K562 (cell line): ENCODE measurements around the gene ENO2. TPM values are rescaled to one million over a fixed set of nuclear protein-coding genes. Genes with fewer than 3 reads are reported as not detected.

Experiments used
- BCOR ChIP-seq: fragments of 450-650 bp; IDR thresholded peaks from 2 replicates; pipeline ENCODE4 v1.6.1; 2016
- GATAD2B ChIP-seq: fragments of 450-650 bp; IDR thresholded peaks from 2 replicates; pipeline ENCODE4 v1.6.1; 2017; ENCODE audit warnings: mild to moderate bottlenecking, borderline replicate concordance
- HSF4 ChIP-seq: fragments of 250-450 bp; sonication (Bioruptor Pico); IDR thresholded peaks from 2 replicates; pipeline ENCODE4 v2.1.2; 2022; ENCODE audit warnings: mild to moderate bottlenecking, moderate library complexity, borderline replicate concordance
- JUN ChIP-seq, 2 experiments: sonication (generic) in 1 of 2; formaldehyde crosslinking in 1 of 2; IDR thresholded peaks; 2 replicates each; pipeline versions ENCODE4 v1.6.1 to v1.8.0; 2012 to 2022; ENCODE audit warnings: borderline replicate concordance in 2 of 2, mild to moderate bottlenecking in 2 of 2, improper control_type of control experiment in 1 of 2, low read depth in 1 of 2, low read length in 1 of 2, missing genetic modification reagents in 1 of 2
- NR1H2 ChIP-seq: sonication (generic); formaldehyde crosslinking; IDR thresholded peaks from 2 replicates; pipeline ENCODE4 v1.4.0; 2020; ENCODE audit warnings: mild to moderate bottlenecking, missing genetic modification reagents
- OTX1 ChIP-seq: fragments of 450-650 bp; formaldehyde crosslinking; IDR thresholded peaks from 2 replicates; pipeline ENCODE4 v1.4.0; 2022; ENCODE audit warnings: mild to moderate bottlenecking
- PML ChIP-seq: IDR thresholded peaks from 2 replicates; pipeline ENCODE4 v1.6.1; 2012; ENCODE audit warnings: low read length, inconsistent platforms
- ZBTB7A ChIP-seq: IDR thresholded peaks from 2 replicates; pipeline ENCODE4 v1.6.1; 2011; ENCODE audit warnings: low read depth, mild to moderate bottlenecking, low read length, moderate library complexity, borderline replicate concordance; ENCODE audit not compliant: control insufficient read depth
- ZNF76 ChIP-seq: fragments of 250-450 bp; sonication (Bioruptor Pico); IDR thresholded peaks from 2 replicates; pipeline ENCODE4 v1.4.0; 2020; ENCODE audit warnings: mild to moderate bottlenecking, moderate library complexity, borderline replicate concordance
- polyA plus RNA-seq, 8 experiments: library from polyadenylated mRNA; depleted of rRNA in 4 of 8; stranded (reverse) in 5 of 8; unstranded in 3 of 8; fragments of >200 nt; fragmentation: Nextera tagmentation in 2 of 8; fragmentation: Illumina TruSeq in 1 of 8; extraction: Ambion mirVana in 2 of 8; extraction: Trizol in 1 of 8; gene quantifications; 2 replicates each; pipeline versions ENCODE4 v1.2.1 to v1.2.3, GENCODE V29; 2011 to 2014; ENCODE audit warnings: inconsistent platforms in 1 of 8, missing spikeins in 1 of 8
- total RNA-seq, 7 experiments: library from RNA; depleted of rRNA in 6 of 7; stranded (reverse); fragments of >200 nt in 6 of 7; fragmentation: Illumina TruSeq in 2 of 7; extraction: Trizol in 2 of 7; gene quantifications; 2 replicates each; pipeline versions ENCODE4 v1.2.1 to v1.2.3, GENCODE V29; 2011 to 2021; ENCODE audit warnings: low replicate concordance in 1 of 7
- TF ChIP-seq, protein P1 (sequence below): fragments of 450-650 bp; IDR thresholded peaks from 2 replicates; pipeline ENCODE4 v1.6.1; 2016; ENCODE audit warnings: mild to moderate bottlenecking, moderate library complexity
- TF ChIP-seq, protein P2 (sequence below): fragments of 200-800 bp; sonication (Bioruptor generic); IDR thresholded peaks from 2 replicates; pipeline ENCODE4 v1.6.1; 2017; ENCODE audit warnings: missing genetic modification characterization, missing compliant biosample characterization

Gene ENO2
- total and polyA plus RNA-seq, 9 of the 15 experiments (the other 6 are each of a cell fraction or from before 2014, with no cell fraction given), result 10.9 to 43.3 (median 21.0) TPM

DNA sequence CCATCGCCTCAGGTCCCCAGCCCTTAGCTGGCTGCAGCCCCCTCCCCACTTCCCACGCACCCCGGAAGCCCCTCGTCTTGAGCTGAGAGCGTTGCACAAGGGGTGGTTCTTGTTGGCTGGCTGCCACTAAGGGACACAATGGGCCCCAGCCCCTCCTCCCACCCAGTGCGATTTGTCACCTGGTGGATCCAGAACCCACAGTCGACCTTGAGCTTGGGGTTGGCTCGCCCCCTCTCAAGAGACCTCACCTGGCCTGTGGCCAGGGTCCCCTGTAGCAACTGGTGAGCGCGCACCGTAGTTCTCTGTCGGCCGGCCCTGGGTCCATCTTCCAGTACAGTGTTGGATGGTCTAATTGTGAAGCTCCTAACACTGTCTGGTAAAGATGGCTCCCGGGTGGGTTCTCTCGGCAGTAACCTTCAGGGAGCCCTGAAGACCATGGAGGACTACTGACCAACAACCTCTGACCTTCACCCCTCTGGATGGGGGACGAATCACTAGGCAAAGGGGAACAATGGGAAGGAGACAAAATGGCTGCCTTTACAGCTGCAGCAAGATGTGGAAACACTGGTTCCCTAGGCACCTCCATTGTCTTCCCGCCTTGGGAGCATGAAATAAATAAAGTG, 49.5 kb downstream of the ENO2 start (continued):
- TF ChIP-seq, protein P1, sequence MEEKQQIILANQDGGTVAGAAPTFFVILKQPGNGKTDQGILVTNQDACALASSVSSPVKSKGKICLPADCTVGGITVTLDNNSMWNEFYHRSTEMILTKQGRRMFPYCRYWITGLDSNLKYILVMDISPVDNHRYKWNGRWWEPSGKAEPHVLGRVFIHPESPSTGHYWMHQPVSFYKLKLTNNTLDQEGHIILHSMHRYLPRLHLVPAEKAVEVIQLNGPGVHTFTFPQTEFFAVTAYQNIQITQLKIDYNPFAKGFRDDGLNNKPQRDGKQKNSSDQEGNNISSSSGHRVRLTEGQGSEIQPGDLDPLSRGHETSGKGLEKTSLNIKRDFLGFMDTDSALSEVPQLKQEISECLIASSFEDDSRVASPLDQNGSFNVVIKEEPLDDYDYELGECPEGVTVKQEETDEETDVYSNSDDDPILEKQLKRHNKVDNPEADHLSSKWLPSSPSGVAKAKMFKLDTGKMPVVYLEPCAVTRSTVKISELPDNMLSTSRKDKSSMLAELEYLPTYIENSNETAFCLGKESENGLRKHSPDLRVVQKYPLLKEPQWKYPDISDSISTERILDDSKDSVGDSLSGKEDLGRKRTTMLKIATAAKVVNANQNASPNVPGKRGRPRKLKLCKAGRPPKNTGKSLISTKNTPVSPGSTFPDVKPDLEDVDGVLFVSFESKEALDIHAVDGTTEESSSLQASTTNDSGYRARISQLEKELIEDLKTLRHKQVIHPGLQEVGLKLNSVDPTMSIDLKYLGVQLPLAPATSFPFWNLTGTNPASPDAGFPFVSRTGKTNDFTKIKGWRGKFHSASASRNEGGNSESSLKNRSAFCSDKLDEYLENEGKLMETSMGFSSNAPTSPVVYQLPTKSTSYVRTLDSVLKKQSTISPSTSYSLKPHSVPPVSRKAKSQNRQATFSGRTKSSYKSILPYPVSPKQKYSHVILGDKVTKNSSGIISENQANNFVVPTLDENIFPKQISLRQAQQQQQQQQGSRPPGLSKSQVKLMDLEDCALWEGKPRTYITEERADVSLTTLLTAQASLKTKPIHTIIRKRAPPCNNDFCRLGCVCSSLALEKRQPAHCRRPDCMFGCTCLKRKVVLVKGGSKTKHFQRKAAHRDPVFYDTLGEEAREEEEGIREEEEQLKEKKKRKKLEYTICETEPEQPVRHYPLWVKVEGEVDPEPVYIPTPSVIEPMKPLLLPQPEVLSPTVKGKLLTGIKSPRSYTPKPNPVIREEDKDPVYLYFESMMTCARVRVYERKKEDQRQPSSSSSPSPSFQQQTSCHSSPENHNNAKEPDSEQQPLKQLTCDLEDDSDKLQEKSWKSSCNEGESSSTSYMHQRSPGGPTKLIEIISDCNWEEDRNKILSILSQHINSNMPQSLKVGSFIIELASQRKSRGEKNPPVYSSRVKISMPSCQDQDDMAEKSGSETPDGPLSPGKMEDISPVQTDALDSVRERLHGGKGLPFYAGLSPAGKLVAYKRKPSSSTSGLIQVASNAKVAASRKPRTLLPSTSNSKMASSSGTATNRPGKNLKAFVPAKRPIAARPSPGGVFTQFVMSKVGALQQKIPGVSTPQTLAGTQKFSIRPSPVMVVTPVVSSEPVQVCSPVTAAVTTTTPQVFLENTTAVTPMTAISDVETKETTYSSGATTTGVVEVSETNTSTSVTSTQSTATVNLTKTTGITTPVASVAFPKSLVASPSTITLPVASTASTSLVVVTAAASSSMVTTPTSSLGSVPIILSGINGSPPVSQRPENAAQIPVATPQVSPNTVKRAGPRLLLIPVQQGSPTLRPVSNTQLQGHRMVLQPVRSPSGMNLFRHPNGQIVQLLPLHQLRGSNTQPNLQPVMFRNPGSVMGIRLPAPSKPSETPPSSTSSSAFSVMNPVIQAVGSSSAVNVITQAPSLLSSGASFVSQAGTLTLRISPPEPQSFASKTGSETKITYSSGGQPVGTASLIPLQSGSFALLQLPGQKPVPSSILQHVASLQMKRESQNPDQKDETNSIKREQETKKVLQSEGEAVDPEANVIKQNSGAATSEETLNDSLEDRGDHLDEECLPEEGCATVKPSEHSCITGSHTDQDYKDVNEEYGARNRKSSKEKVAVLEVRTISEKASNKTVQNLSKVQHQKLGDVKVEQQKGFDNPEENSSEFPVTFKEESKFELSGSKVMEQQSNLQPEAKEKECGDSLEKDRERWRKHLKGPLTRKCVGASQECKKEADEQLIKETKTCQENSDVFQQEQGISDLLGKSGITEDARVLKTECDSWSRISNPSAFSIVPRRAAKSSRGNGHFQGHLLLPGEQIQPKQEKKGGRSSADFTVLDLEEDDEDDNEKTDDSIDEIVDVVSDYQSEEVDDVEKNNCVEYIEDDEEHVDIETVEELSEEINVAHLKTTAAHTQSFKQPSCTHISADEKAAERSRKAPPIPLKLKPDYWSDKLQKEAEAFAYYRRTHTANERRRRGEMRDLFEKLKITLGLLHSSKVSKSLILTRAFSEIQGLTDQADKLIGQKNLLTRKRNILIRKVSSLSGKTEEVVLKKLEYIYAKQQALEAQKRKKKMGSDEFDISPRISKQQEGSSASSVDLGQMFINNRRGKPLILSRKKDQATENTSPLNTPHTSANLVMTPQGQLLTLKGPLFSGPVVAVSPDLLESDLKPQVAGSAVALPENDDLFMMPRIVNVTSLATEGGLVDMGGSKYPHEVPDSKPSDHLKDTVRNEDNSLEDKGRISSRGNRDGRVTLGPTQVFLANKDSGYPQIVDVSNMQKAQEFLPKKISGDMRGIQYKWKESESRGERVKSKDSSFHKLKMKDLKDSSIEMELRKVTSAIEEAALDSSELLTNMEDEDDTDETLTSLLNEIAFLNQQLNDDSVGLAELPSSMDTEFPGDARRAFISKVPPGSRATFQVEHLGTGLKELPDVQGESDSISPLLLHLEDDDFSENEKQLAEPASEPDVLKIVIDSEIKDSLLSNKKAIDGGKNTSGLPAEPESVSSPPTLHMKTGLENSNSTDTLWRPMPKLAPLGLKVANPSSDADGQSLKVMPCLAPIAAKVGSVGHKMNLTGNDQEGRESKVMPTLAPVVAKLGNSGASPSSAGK, result no peak
- no peak for TF ChIP-seq OTX1
- no peak for TF ChIP-seq JUN (IDR thresholded peaks at IDR 0.05; ENCODE audit: borderline replicate concordance, low read depth, low read length)
- no peak for TF ChIP-seq JUN (CRISPR knock-in tag; IDR thresholded peaks at IDR 0.05; ENCODE audit: borderline replicate concordance)
- TF ChIP-seq ZBTB7A, result peak; percentile 35; the same call in 1 of the 2 replicates
- TF ChIP-seq NR1H2 (CRISPR knock-in tag), result no peak
- TF ChIP-seq BCOR, result no peak
- 0 out of 2 replicates have a peak, but pooled peaks have one; percentile 31 for TF ChIP-seq HSF4 (CRISPR knock-in tag)
- TF ChIP-seq GATAD2B, result no peak
- no peak for TF ChIP-seq PML
- TF ChIP-seq, protein P2, sequence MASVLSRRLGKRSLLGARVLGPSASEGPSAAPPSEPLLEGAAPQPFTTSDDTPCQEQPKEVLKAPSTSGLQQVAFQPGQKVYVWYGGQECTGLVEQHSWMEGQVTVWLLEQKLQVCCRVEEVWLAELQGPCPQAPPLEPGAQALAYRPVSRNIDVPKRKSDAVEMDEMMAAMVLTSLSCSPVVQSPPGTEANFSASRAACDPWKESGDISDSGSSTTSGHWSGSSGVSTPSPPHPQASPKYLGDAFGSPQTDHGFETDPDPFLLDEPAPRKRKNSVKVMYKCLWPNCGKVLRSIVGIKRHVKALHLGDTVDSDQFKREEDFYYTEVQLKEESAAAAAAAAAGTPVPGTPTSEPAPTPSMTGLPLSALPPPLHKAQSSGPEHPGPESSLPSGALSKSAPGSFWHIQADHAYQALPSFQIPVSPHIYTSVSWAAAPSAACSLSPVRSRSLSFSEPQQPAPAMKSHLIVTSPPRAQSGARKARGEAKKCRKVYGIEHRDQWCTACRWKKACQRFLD (CRISPR knock-in tag), result peak; percentile 56; the same call in 1 of the 2 replicates
- TF ChIP-seq ZNF76 (CRISPR knock-in tag), result 0 out of 2 replicates have a peak, but pooled peaks have one; percentile 47
